DND-41 (cell line): ENCODE results near the gene SCGB2A2.

Source experiments
- ATAC-seq: fragments of 200-7000 bp; cut with Tn5 transposase; 3 replicates; pipeline ENCODE4 v1.9.1; 2021; ENCODE audit warnings: low read depth; ENCODE audit not compliant: insufficient read depth
- DNase-seq: peaks from one replicate; pipeline ENCODE4 v3.0.0-alpha.2; 2020
- H2AFZ ChIP-seq: 2 replicates; pipeline ENCODE4 v1.6.0; 2012; ENCODE audit warnings: low read depth, low read length
- H3K27ac ChIP-seq: 2 replicates; pipeline ENCODE4 v1.5.1; 2012; ENCODE audit warnings: low read length, inconsistent platforms
- H3K27me3 ChIP-seq: fragments of 200-600 bp; sonication (generic); 2 replicates; pipeline ENCODE4 v1.6.0; 2012; ENCODE audit warnings: low read length, mild to moderate bottlenecking, inconsistent platforms; ENCODE audit not compliant: insufficient read depth, poor library complexity
- H3K36me3 ChIP-seq: 2 replicates; pipeline ENCODE4 v1.5.1; 2012; ENCODE audit warnings: low read length, inconsistent platforms; ENCODE audit not compliant: insufficient read depth
- H3K4me1 ChIP-seq: 2 replicates; pipeline ENCODE4 v1.5.1; 2012; ENCODE audit warnings: mild to moderate bottlenecking, low read length; ENCODE audit not compliant: insufficient read depth
- H3K4me2 ChIP-seq: 2 replicates; pipeline ENCODE4 v1.6.0; 2012; ENCODE audit warnings: mild to moderate bottlenecking, moderate library complexity, low read length, inconsistent platforms; ENCODE audit not compliant: insufficient read depth
- H3K4me3 ChIP-seq, 2 experiments: fragments of 200-600 bp in 1 of 2; shearing (Covaris generic) in 1 of 2; 2 replicates each; pipeline ENCODE4 v1.5.1; 2012 to 2016; ENCODE audit warnings: inconsistent platforms in 2 of 2, low read length in 2 of 2, mild to moderate bottlenecking in 2 of 2, low read depth in 1 of 2, moderate library complexity in 1 of 2
- H3K79me2 ChIP-seq: 2 replicates; pipeline ENCODE4 v1.6.0; 2012; ENCODE audit warnings: low read length, inconsistent platforms; ENCODE audit not compliant: insufficient read depth
- H3K9ac ChIP-seq: 2 replicates; pipeline ENCODE4 v1.6.0; 2012; ENCODE audit warnings: low read depth, mild to moderate bottlenecking, inconsistent platforms, low read length, moderate library complexity
- H3K9me3 ChIP-seq: 2 replicates; pipeline ENCODE4 v1.5.1; 2012; ENCODE audit warnings: low read length, moderate library complexity, mild to moderate bottlenecking, inconsistent platforms; ENCODE audit not compliant: insufficient read depth, severe bottlenecking
- H4K20me1 ChIP-seq: 2 replicates; pipeline ENCODE4 v1.6.0; 2012; ENCODE audit warnings: low read length; ENCODE audit not compliant: insufficient read depth
- EZH2 ChIP-seq: IDR thresholded peaks from 3 replicates; pipeline ENCODE4 v1.6.1; 2012; ENCODE audit warnings: borderline replicate concordance, low read depth, mild to moderate bottlenecking, moderate library complexity, low read length, inconsistent platforms; ENCODE audit not compliant: severe bottlenecking
- TF ChIP-seq, protein P1 (sequence below): IDR thresholded peaks from 2 replicates; pipeline ENCODE4 v1.5.1; 2012; ENCODE audit warnings: borderline replicate concordance, low read length, moderate library complexity, mild to moderate bottlenecking; ENCODE audit not compliant: poor library complexity, severe bottlenecking; ENCODE audit errors: extremely low read depth

The SCGB2A2 gene

GRCh38 chr11:62280452-62280851, 10.5 kb downstream of the SCGB2A2 start:
- H3K27ac ChIP-seq: no peak overlapping the region
- TF ChIP-seq, protein P1, sequence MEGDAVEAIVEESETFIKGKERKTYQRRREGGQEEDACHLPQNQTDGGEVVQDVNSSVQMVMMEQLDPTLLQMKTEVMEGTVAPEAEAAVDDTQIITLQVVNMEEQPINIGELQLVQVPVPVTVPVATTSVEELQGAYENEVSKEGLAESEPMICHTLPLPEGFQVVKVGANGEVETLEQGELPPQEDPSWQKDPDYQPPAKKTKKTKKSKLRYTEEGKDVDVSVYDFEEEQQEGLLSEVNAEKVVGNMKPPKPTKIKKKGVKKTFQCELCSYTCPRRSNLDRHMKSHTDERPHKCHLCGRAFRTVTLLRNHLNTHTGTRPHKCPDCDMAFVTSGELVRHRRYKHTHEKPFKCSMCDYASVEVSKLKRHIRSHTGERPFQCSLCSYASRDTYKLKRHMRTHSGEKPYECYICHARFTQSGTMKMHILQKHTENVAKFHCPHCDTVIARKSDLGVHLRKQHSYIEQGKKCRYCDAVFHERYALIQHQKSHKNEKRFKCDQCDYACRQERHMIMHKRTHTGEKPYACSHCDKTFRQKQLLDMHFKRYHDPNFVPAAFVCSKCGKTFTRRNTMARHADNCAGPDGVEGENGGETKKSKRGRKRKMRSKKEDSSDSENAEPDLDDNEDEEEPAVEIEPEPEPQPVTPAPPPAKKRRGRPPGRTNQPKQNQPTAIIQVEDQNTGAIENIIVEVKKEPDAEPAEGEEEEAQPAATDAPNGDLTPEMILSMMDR: no peak
- TF ChIP-seq EZH2: no peak
- no peak overlapping the region for H2AFZ ChIP-seq
- H3K9me3 ChIP-seq: peaks cover 18% of the 10 kb centered on the region
- H3K4me3 ChIP-seq: no peak overlapping the region
- H3K36me3 ChIP-seq: no peaks in the 10 kb centered on the region
- no peak for ATAC-seq
- no peaks in the 10 kb centered on the region for H4K20me1 ChIP-seq
- no peak overlapping the region for H3K4me2 ChIP-seq
- DNase-seq: no peak
- H3K9ac ChIP-seq: no peak overlapping the region
- H3K27me3 ChIP-seq: no peaks in the 10 kb centered on the region
- no peaks in the 10 kb centered on the region for H3K4me1 ChIP-seq
- no peaks in the 10 kb centered on the region for H3K79me2 ChIP-seq

DNA sequence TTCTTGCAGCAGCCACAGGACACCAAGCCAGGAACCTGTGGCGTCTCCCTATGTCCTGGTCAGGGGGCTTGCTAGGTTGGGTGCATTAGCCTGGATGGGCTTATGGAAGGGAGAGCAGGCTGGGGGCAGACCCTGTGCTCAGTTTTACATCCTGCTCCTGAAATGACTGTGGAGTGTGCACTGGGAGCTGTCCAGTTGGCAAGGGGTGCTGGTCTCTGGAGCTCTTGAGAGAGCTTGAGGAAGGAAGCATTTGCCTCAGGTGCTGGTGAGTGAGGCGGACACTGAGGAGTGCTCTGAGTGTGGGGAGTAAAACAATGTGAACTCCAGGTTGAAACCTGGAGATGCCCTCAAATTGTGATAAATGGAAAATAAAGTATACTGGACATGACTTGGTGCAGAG, 25.5 kb downstream of the SCGB2A2 start:
- H3K9me3 ChIP-seq: no peaks in the 10 kb centered on the region
- DNase-seq (peak; percentile 36), ATAC-seq (peak; percentile 69)
- H3K27ac ChIP-seq: no peak overlapping the region
- H3K9ac ChIP-seq: no peak overlapping the region
- no peaks in the 10 kb centered on the region for H3K79me2 ChIP-seq
- no peak overlapping the region for H2AFZ ChIP-seq
- no peaks in the 10 kb centered on the region for H3K27me3 ChIP-seq
- H3K4me3 ChIP-seq: no peak overlapping the region
- no peaks in the 10 kb centered on the region for H3K36me3 ChIP-seq
- no peaks in the 10 kb centered on the region for H3K4me1 ChIP-seq
- no peak for TF ChIP-seq EZH2
- TF ChIP-seq, protein P1: no peak
- H3K4me2 ChIP-seq: no peak overlapping the region
- H4K20me1 ChIP-seq: 0 out of 2 replicates have a peak, but pooled peaks cover 7% of the 10 kb centered on the region

- ATAC-seq (no peak), DNase-seq (no peak)
- Histone ChIP-seq H3K79me2 (no peaks in the 10 kb centered on the region), H3K27me3 (peaks cover 3% of the 10 kb centered on the region), H3K9me3 (no peaks in the 10 kb centered on the region), H3K4me3 (no peak within 1 kb of the TSS), H3K4me2 (no peak within 1 kb of the TSS), H3K9ac (no peak within 1 kb of the TSS), H2AFZ (no peak within 1 kb of the TSS), H4K20me1 (0 out of 2 replicates have a peak, but pooled peaks cover 7% of the 10 kb centered on the region), H3K36me3 (no peaks in the 10 kb centered on the region), H3K4me1 (no peaks in the 10 kb centered on the region), H3K27ac (no peak within 1 kb of the TSS)
- TF ChIP-seq EZH2: no peak
- TF ChIP-seq, protein P1: no peak
Observed at GRCh38 chr11:62298975-62299374, 29.0 kb downstream of the SCGB2A2 start, which contains the start of gene SCGB1D4. TSS of gene SCGB1D4 (minus strand) at chr11:62299075. CDS start at chr11:62299010, 65 bp downstream.

GRCh38 chr11:62306227-62306626, 36.3 kb downstream of the SCGB2A2 start:
- TF ChIP-seq, protein P1: no peak
- no peak for TF ChIP-seq EZH2
- H3K36me3 ChIP-seq: no peaks in the 10 kb centered on the region
- H2AFZ ChIP-seq: no peak overlapping the region
- H3K4me1 ChIP-seq: no peaks in the 10 kb centered on the region
- H3K4me2 ChIP-seq: no peak overlapping the region
- H4K20me1 ChIP-seq: no peaks in the 10 kb centered on the region
- H3K9me3 ChIP-seq: peaks cover 3% of the 10 kb centered on the region
- no peaks in the 10 kb centered on the region for H3K79me2 ChIP-seq
- DNase-seq (no peak), ATAC-seq (no peak)
- no peak overlapping the region for H3K27ac ChIP-seq
- H3K4me3 ChIP-seq: no peak overlapping the region
- no peak overlapping the region for H3K9ac ChIP-seq
- H3K27me3 ChIP-seq: no peaks in the 10 kb centered on the region
